HepG2 (cell line): ENCODE results near the gene TNNT1. TPM values are rescaled to one million over a fixed set of nuclear protein-coding genes. Genes with fewer than 3 reads are reported as not detected.

ENCODE experiments used
- ATF7 ChIP-seq, 2 experiments: fragments of 450-650 bp in 1 of 2; sonication (generic) in 1 of 2; formaldehyde crosslinking in 1 of 2; IDR thresholded peaks; 2 replicates each; pipeline versions ENCODE4 v1.4.0 to v1.6.1; 2016 to 2020; ENCODE audit warnings: antibody characterized with exemption in 1 of 2, mild to moderate bottlenecking in 1 of 2, missing genetic modification reagents in 1 of 2
- CHD2 ChIP-seq: IDR thresholded peaks from 2 replicates; pipeline ENCODE4 v1.6.1; 2011; ENCODE audit warnings: low read depth, low read length, improper control_type of control experiment
- FOXK2 ChIP-seq: fragments of 450-650 bp; IDR thresholded peaks from 2 replicates; pipeline ENCODE4 v1.6.1; 2016
- HMGXB4 ChIP-seq, 2 experiments: sonication (generic) in 1 of 2; formaldehyde crosslinking in 1 of 2; IDR thresholded peaks; 2 replicates each; pipeline versions ENCODE4 v1.4.0 to v1.6.1; 2018 to 2020; ENCODE audit warnings: missing genetic modification reagents in 2 of 2, borderline replicate concordance in 1 of 2, low read depth in 1 of 2, mild to moderate bottlenecking in 1 of 2, missing biosample characterization in 1 of 2
- MAZ ChIP-seq, 2 experiments: sonication (generic) in 1 of 2; formaldehyde crosslinking in 1 of 2; IDR thresholded peaks; 2 replicates each; pipeline versions ENCODE4 v1.5.0 to v1.6.1; 2012 to 2020; ENCODE audit warnings: low read depth in 2 of 2, mild to moderate bottlenecking in 2 of 2, borderline replicate concordance in 1 of 2, improper control_type of control experiment in 1 of 2, low read length in 1 of 2, missing genetic modification reagents in 1 of 2, moderate library complexity in 1 of 2
- MNT ChIP-seq: fragments of 450-650 bp; IDR thresholded peaks from 2 replicates; pipeline ENCODE4 v1.6.1; 2016
- RFX5 ChIP-seq: IDR thresholded peaks from 2 replicates; pipeline ENCODE4 v1.6.1; 2011; ENCODE audit warnings: low read depth, low read length, improper control_type of control experiment
- SALL1 ChIP-seq: sonication (generic); formaldehyde crosslinking; IDR thresholded peaks from 2 replicates; pipeline ENCODE4 v1.8.0; 2022; ENCODE audit warnings: mild to moderate bottlenecking, missing genetic modification reagents
- THAP11 ChIP-seq: IDR thresholded peaks from 2 replicates; pipeline ENCODE4 v1.6.1; 2016; ENCODE audit warnings: missing biosample characterization, missing genetic modification reagents
- ZBTB1 ChIP-seq: sonication (generic); formaldehyde crosslinking; IDR thresholded peaks from 2 replicates; pipeline ENCODE4 v1.4.0; 2020; ENCODE audit warnings: missing genetic modification reagents, borderline replicate concordance
- ZNF687 ChIP-seq: sonication (generic); formaldehyde crosslinking; IDR thresholded peaks from 2 replicates; pipeline ENCODE4 v1.5.1; 2020; ENCODE audit warnings: mild to moderate bottlenecking, missing genetic modification reagents, moderate library complexity
- polyA plus RNA-seq, 8 experiments: library from polyadenylated mRNA; depleted of rRNA in 3 of 8; stranded (reverse) in 7 of 8; unstranded in 1 of 8; fragments of >200 nt; fragmentation: Illumina TruSeq in 4 of 8; extraction: Trizol in 4 of 8; gene quantifications; 2 replicates each; pipeline versions ENCODE4 v1.2.1 to v1.2.3, GENCODE V29; 2011 to 2016; ENCODE audit warnings: low read depth in 4 of 8, missing spikeins in 1 of 8, mixed read lengths in 1 of 8; ENCODE audit not compliant: insufficient read depth in 1 of 8
- total RNA-seq, 5 experiments: library from RNA; depleted of rRNA; stranded (reverse); fragments of >200 nt; fragmentation: Illumina TruSeq; extraction: Trizol; gene quantifications; 2 replicates each; pipeline ENCODE4 v1.2.3, GENCODE V29; 2016; ENCODE audit warnings: low read depth in 1 of 5

TNNT1 gene
- total and polyA plus RNA-seq, 2 of the 13 experiments (the other 11 are each of a cell fraction or from before 2014, with no cell fraction given), result 1.3 to 2.4 TPM

DNA sequence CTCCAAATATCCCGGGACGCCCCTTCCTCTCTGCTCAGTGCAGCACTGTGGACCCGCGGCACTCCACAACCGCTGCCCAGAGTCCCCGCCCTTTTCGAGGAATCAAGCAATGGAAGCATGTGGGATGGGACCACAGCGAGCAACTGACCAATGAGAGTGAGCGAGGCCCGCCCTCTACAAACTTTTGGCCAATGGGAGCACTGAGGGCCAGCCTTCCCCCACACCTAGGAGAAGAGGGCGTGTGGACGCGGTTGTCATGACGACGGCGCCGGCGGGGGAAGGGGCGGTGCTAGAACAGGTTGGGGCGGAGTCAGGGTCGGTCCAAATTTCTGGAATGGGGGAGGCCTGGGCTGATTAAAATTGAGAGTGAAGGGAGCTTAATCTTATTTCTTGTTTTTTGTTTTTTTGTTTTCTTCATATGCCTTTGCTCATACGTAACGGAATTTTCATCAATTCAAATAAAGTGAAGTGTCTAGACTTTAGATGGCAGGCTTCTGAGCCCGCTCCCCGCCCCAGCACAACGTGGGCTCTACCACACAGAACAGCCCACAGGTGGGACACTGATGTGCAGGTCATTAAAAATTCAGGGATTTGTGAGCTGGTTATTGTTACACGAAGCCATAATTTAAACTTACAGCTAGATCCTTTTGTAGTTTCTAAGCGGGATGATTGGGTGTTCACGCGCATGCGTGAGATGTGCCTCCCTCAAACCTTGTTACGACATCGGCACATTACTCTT is 17.7 kb upstream of the TNNT1 start, which contains the start of gene DNAAF3 (continued):
- TF ChIP-seq MNT, result peak; percentile 56
- no peak for TF ChIP-seq ZBTB1 (CRISPR knock-in tag)
- peak; percentile 48; the same call in 1 of the 2 replicates for TF ChIP-seq THAP11 (CRISPR knock-in tag)
- TF ChIP-seq HMGXB4 (CRISPR knock-in tag; IDR thresholded peaks at IDR 0.05; ENCODE audit: borderline replicate concordance in 1 of 2, low read depth in 1 of 2), result peak in 1 of 2 experiments; percentile 12; a peak in 1 of 4 replicates
- peak; percentile 62; the same call in 1 of the 2 replicates for TF ChIP-seq CHD2
- TF ChIP-seq FOXK2, result peak; percentile 99
- TF ChIP-seq ZNF687 (CRISPR knock-in tag), result peak; percentile 7; the same call in 1 of the 2 replicates
- peak; percentile 81 for TF ChIP-seq ATF7 (IDR thresholded peaks at IDR 0.05)
- TF ChIP-seq ATF7 (CRISPR knock-in tag; IDR thresholded peaks at IDR 0.05), result no peak
- TF ChIP-seq SALL1 (CRISPR knock-in tag), result peak; percentile 6; the same call in 1 of the 2 replicates
- peak; percentile 63; the same call in 1 of the 2 replicates for TF ChIP-seq RFX5
- TF ChIP-seq MAZ (IDR thresholded peaks at IDR 0.05; ENCODE audit: borderline replicate concordance, low read depth, low read length), result peak; percentile 76; the same call in 1 of the 2 replicates
- TF ChIP-seq MAZ (CRISPR knock-in tag; IDR thresholded peaks at IDR 0.05; ENCODE audit: low read depth), result peak; percentile 80
